Measurements from ENCODE around the gene CRACR2B.

Gene CRACR2B

GRCh38 chr11:783581-784015 lies 44.1 kb upstream of the CRACR2B start:
- H3K27ac ChIP-seq, result no peak overlapping the region
- H3K9ac ChIP-seq, result no peak overlapping the region
- no peaks in the 10 kb centered on the region for H3K9me3 ChIP-seq (ENCODE audit: control insufficient read depth, low read length)
- no peaks in the 10 kb centered on the region for H3K36me3 ChIP-seq (ENCODE audit: control insufficient read depth, insufficient read depth, low read length)
- H3K4me2 ChIP-seq (ENCODE audit: low read length), result no peak overlapping the region
- no peaks in the 10 kb centered on the region for H3K27me3 ChIP-seq (ENCODE audit: control insufficient read depth, insufficient read depth, low read length)
- H3K79me2 ChIP-seq, result no peaks in the 10 kb centered on the region
- H2AFZ ChIP-seq, result no peak overlapping the region
- no peak overlapping the region for H3K4me3 ChIP-seq (ENCODE audit: low read depth, low read length)
- H3K4me1 ChIP-seq, result no peaks in the 10 kb centered on the region
- TF ChIP-seq, protein P1, sequence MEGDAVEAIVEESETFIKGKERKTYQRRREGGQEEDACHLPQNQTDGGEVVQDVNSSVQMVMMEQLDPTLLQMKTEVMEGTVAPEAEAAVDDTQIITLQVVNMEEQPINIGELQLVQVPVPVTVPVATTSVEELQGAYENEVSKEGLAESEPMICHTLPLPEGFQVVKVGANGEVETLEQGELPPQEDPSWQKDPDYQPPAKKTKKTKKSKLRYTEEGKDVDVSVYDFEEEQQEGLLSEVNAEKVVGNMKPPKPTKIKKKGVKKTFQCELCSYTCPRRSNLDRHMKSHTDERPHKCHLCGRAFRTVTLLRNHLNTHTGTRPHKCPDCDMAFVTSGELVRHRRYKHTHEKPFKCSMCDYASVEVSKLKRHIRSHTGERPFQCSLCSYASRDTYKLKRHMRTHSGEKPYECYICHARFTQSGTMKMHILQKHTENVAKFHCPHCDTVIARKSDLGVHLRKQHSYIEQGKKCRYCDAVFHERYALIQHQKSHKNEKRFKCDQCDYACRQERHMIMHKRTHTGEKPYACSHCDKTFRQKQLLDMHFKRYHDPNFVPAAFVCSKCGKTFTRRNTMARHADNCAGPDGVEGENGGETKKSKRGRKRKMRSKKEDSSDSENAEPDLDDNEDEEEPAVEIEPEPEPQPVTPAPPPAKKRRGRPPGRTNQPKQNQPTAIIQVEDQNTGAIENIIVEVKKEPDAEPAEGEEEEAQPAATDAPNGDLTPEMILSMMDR (IDR thresholded peaks at IDR 0.05), result peak; percentile 46

GRCh38 chr11:786235-787083 lies 41.3 kb upstream of the CRACR2B start:
- no peak overlapping the region for H3K27ac ChIP-seq
- no peaks in the 10 kb centered on the region for H3K4me1 ChIP-seq
- no peaks in the 10 kb centered on the region for H3K9me3 ChIP-seq (ENCODE audit: control insufficient read depth, low read length)
- H3K79me2 ChIP-seq, result no peaks in the 10 kb centered on the region
- no peaks in the 10 kb centered on the region for H3K27me3 ChIP-seq (ENCODE audit: control insufficient read depth, insufficient read depth, low read length)
- TF ChIP-seq, protein P1 (IDR thresholded peaks at IDR 0.05), result no peak
- H3K4me3 ChIP-seq (ENCODE audit: low read depth, low read length), result no peak overlapping the region
- H3K4me2 ChIP-seq (ENCODE audit: low read length), result no peak overlapping the region
- no peak overlapping the region for H3K9ac ChIP-seq
- no peak overlapping the region for H2AFZ ChIP-seq
- H3K36me3 ChIP-seq (ENCODE audit: control insufficient read depth, insufficient read depth, low read length), result no peaks in the 10 kb centered on the region

DNA sequence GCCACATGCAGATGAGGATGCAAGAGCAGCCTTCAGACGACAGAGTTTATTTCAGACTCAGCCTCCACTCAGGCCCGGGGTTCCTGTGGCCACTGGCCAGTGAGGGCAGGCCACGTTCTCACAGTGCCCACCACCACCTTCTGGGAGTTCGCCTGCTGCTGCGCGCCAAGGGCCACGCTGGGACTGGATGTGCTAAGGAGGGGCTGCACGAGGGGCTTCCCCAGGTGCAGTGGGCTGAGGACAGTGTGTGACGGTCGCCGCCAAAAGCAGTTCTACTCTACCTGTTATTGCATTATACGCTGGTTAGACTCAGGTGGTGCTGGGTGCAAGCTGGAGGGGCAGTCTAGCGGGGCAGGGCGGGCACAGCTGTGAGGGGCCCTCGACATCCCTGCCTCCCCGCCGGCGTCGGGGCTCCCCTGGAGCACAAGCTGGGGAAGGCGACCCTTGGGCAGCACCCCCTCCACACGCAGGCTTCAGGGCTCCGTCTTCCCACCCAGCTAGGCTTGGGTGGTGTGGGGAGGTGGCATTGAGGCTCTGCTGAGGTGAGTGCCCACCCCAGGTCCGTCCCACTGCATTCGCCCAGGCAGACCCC lies 40.5 kb upstream of the CRACR2B start:
- no peak overlapping the region for H3K9ac ChIP-seq
- H3K36me3 ChIP-seq (ENCODE audit: control insufficient read depth, insufficient read depth, low read length), result no peaks in the 10 kb centered on the region
- no peaks in the 10 kb centered on the region for H3K4me1 ChIP-seq
- no peaks in the 10 kb centered on the region for H3K9me3 ChIP-seq (ENCODE audit: control insufficient read depth, low read length)
- H3K79me2 ChIP-seq, result no peaks in the 10 kb centered on the region
- H3K4me3 ChIP-seq (ENCODE audit: low read depth, low read length), result no peak overlapping the region
- H3K27ac ChIP-seq, result no peak overlapping the region
- no peak overlapping the region for H2AFZ ChIP-seq
- no peak overlapping the region for H3K4me2 ChIP-seq (ENCODE audit: low read length)
- no peaks in the 10 kb centered on the region for H3K27me3 ChIP-seq (ENCODE audit: control insufficient read depth, insufficient read depth, low read length)
- TF ChIP-seq, protein P1 (IDR thresholded peaks at IDR 0.05), result no peak

DNA sequence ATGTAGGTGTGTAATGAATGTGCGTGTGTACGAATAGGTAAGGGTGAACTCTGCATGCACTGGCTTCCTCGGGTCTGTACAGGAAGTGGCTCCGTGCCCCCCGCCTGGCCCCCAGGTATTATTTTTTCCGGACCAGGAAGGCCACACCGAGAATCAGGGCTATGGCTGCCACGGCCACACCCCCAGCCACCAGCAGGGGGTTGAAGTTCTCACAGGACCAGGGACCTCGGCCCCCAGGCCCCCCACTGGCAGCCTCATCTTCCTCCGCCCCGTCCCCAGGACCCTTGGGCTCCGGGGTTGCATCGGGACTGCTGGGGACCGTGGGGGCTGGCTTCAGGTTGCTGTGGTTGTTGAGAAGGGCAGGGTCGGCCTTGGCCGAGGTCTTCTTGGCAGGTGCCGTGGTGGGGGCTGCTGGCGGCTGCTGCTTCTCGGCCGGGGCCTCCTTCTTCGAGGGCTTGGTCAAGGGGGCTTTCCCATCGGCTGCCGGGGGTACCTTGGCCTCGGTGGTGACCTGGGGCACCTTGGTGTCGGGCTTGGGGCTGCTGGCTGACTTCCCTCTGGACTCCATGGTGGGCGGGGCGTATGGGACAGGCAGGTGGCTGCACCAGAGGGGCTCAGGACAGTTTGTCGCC lies 39.6 kb upstream of the CRACR2B start:
- no peaks in the 10 kb centered on the region for H3K79me2 ChIP-seq
- H3K9ac ChIP-seq, result no peak overlapping the region
- H3K27ac ChIP-seq, result no peak overlapping the region
- H3K4me1 ChIP-seq, result no peaks in the 10 kb centered on the region
- no peaks in the 10 kb centered on the region for H3K36me3 ChIP-seq (ENCODE audit: control insufficient read depth, insufficient read depth, low read length)
- H2AFZ ChIP-seq, result no peak overlapping the region
- TF ChIP-seq, protein P1 (IDR thresholded peaks at IDR 0.05), result no peak
- H3K4me3 ChIP-seq (ENCODE audit: low read depth, low read length), result no peak overlapping the region
- H3K4me2 ChIP-seq (ENCODE audit: low read length), result no peak overlapping the region
- no peaks in the 10 kb centered on the region for H3K27me3 ChIP-seq (ENCODE audit: control insufficient read depth, insufficient read depth, low read length)
- H3K9me3 ChIP-seq (ENCODE audit: control insufficient read depth, low read length), result no peaks in the 10 kb centered on the region

Data from parathyroid adenoma (tissue), 2 donors.